WTC11 (cell line): ENCODE results near the gene APMAP. TPM values are rescaled to one million over a fixed set of nuclear protein-coding genes. Genes with fewer than 3 reads are reported as not detected.

ENCODE experiments used
- ATAC-seq: fragments of 200-7000 bp; cut with Tn5 transposase; 2 replicates; pipeline ENCODE4 v1.10.0; 2021; ENCODE audit warnings: mild to moderate bottlenecking, moderate library complexity
- CTCF ChIA-PET: fragments of 300-600 bp; sonication (Branson Sonifier 250); formaldehyde crosslinking; loops from one replicate; lab custom pipeline; 2021; ENCODE audit warnings: antibody characterized with exemption; lab: Charles Lee
- POLR2A ChIA-PET: fragments of 350-600 bp; sonication (Branson Sonifier 250); formaldehyde crosslinking; loops from one replicate; lab custom pipeline; 2021; ENCODE audit warnings: antibody characterized with exemption; lab: Charles Lee
- DNase-seq: peaks from one replicate; pipeline ENCODE4 v3.0.0; 2021; ENCODE audit warnings: low spot score
- H3K27ac Mint-ChIP-seq: 2 replicates; pipeline ENCODE4 v1.8.0; 2021; ENCODE audit warnings: mixed read lengths
- H3K27me3 Mint-ChIP-seq: 2 replicates; pipeline ENCODE4 v1.8.0; 2021; ENCODE audit warnings: low read depth, mild to moderate bottlenecking, moderate library complexity, mixed read lengths
- H3K36me3 Mint-ChIP-seq: 2 replicates; pipeline ENCODE4 v1.8.0; 2021; ENCODE audit warnings: mixed read lengths
- H3K4me1 Mint-ChIP-seq: 2 replicates; pipeline ENCODE4 v1.8.0; 2022; ENCODE audit warnings: mixed read lengths
- H3K4me3 Mint-ChIP-seq: 2 replicates; pipeline ENCODE4 v1.8.0; 2021; ENCODE audit warnings: mild to moderate bottlenecking, moderate library complexity, mixed read lengths
- H3K9me3 Mint-ChIP-seq: 2 replicates; pipeline ENCODE4 v1.8.0; 2021; ENCODE audit warnings: mixed read lengths
- CREB1 ChIP-seq: sonication (generic); formaldehyde crosslinking; IDR thresholded peaks from 2 replicates; pipeline ENCODE4 v1.8.0; 2023; ENCODE audit warnings: mild to moderate bottlenecking, missing genetic modification reagents
- ESRRA ChIP-seq: sonication (generic); formaldehyde crosslinking; IDR thresholded peaks from 2 replicates; pipeline ENCODE4 v1.8.1; 2022; ENCODE audit warnings: mild to moderate bottlenecking, missing genetic modification reagents, borderline replicate concordance
- ETV6 ChIP-seq: sonication (generic); formaldehyde crosslinking; IDR thresholded peaks from 2 replicates; pipeline ENCODE4 v1.8.1; 2022; ENCODE audit warnings: mild to moderate bottlenecking, missing genetic modification reagents
- FOXJ3 ChIP-seq: sonication (generic); formaldehyde crosslinking; IDR thresholded peaks from 2 replicates; pipeline ENCODE4 v1.9.0; 2021; ENCODE audit warnings: missing genetic modification reagents, mild to moderate bottlenecking, borderline replicate concordance
- FOXP1 ChIP-seq: sonication (generic); formaldehyde crosslinking; IDR thresholded peaks from 2 replicates; pipeline ENCODE4 v1.8.0; 2022; ENCODE audit warnings: missing genetic modification reagents, mild to moderate bottlenecking, moderate library complexity, borderline replicate concordance
- GTF2I ChIP-seq: fragments of 250-450 bp; sonication (Bioruptor Pico); conservative IDR thresholded peaks from 2 replicates; pipeline ENCODE4 v1.4.0; 2021; ENCODE audit warnings: mild to moderate bottlenecking
- KAT7 ChIP-seq: sonication (generic); formaldehyde crosslinking; IDR thresholded peaks from 2 replicates; pipeline ENCODE4 v1.8.1; 2023; ENCODE audit warnings: missing genetic modification reagents, mild to moderate bottlenecking, borderline replicate concordance
- NFATC4 ChIP-seq: fragments of 250-450 bp; sonication (Bioruptor Pico); IDR thresholded peaks from 2 replicates; pipeline ENCODE4 v1.9.0; 2021; ENCODE audit warnings: mild to moderate bottlenecking
- NR3C1 ChIP-seq: sonication (generic); formaldehyde crosslinking; conservative IDR thresholded peaks from 2 replicates; pipeline ENCODE4 v1.8.1; 2023; ENCODE audit warnings: low read depth, mild to moderate bottlenecking, missing genetic modification reagents
- ZBTB21 ChIP-seq: sonication (generic); formaldehyde crosslinking; IDR thresholded peaks from 2 replicates; pipeline ENCODE4 v1.8.1; 2023; ENCODE audit warnings: mild to moderate bottlenecking, missing genetic modification reagents, borderline replicate concordance
- ZNF219 ChIP-seq: sonication (generic); formaldehyde crosslinking; IDR thresholded peaks from 2 replicates; pipeline ENCODE4 v1.8.0; 2023; ENCODE audit warnings: missing genetic modification reagents, mild to moderate bottlenecking, borderline replicate concordance
- ZNF317 ChIP-seq: sonication (generic); formaldehyde crosslinking; IDR thresholded peaks from 2 replicates; pipeline ENCODE4 v1.8.1; 2023; ENCODE audit warnings: low read depth, mild to moderate bottlenecking, moderate library complexity, missing genetic modification reagents, borderline replicate concordance
- total RNA-seq: library from RNA; stranded (reverse); gene quantifications from 3 replicates; pipeline ENCODE4 v1.2.3, GENCODE V29; 2021
- TF ChIP-seq, protein P1 (sequence below): fragments of 250-450 bp; sonication (Bioruptor Pico); IDR thresholded peaks from 2 replicates; pipeline ENCODE4 v1.9.0; 2021; ENCODE audit warnings: mild to moderate bottlenecking
- TF ChIP-seq, protein P2 (sequence below): sonication (generic); formaldehyde crosslinking; IDR thresholded peaks from 2 replicates; pipeline ENCODE4 v1.8.1; 2022; ENCODE audit warnings: mild to moderate bottlenecking, missing genetic modification reagents, moderate library complexity, borderline replicate concordance
- TF ChIP-seq, protein P3 (sequence below): sonication (generic); formaldehyde crosslinking; IDR thresholded peaks from 2 replicates; pipeline ENCODE4 v1.8.0; 2023; ENCODE audit warnings: missing genetic modification reagents, mild to moderate bottlenecking, borderline replicate concordance
- TF ChIP-seq, protein P4 (sequence below): sonication (generic); formaldehyde crosslinking; IDR thresholded peaks from 2 replicates; pipeline ENCODE4 v1.8.1; 2022; ENCODE audit warnings: low read depth, missing genetic modification reagents, borderline replicate concordance
- TF ChIP-seq, protein P5 (sequence below): fragments of 250-450 bp; sonication (Bioruptor Pico); IDR thresholded peaks from 2 replicates; pipeline ENCODE4 v2.1.2; 2022; ENCODE audit warnings: mild to moderate bottlenecking, moderate library complexity
- TF ChIP-seq, protein P6 (sequence below): sonication (generic); formaldehyde crosslinking; IDR thresholded peaks from 2 replicates; pipeline ENCODE4 v1.8.0; 2023; ENCODE audit warnings: mild to moderate bottlenecking, missing genetic modification reagents

Gene APMAP
- total RNA-seq, 1 experiment from 2014 or later, result 55.3 TPM

DNA sequence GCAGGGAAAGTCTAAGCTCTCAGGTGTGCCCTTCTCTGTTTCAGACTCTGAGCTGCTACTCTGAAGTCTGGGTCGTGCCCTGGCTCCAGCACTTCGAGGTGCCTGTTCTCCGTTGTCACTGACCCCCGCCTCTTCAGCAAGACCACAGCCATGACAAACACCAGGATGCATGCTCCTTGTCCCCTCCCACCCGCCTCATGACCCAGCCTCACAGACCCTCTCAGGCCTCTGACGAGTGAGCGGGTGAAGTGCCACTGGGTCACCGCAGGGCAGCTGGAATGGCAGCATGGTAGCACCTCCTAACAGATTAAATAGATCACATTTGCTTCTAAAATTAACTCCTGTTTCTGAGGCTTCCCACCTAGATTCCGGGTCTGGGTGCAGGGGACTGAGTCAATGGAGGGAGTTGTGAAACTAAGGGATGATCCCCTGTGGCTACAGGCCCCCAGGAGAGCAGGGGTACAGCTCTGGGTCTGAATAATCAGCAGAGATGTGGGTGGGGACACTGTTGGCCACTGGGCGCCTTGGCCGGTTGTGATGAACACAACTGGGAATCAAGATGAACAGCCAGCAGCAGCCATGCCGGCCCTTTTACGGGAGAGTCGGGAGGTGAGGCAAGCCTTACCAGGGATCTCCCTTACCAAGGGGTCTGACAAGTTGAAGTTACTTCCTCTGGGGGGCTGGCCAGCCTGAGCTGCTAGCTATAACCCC lies 32.8 kb downstream of the APMAP start:
- DNase-seq (no peak), ATAC-seq (no peak)
- Mint-ChIP-seq H3K27ac (no peak overlapping the region), H3K4me1 (peaks cover 4% of the 10 kb centered on the region), H3K4me3 (no peak overlapping the region), H3K27me3 (no peaks in the 10 kb centered on the region), H3K36me3 (peaks cover 21% of the 10 kb centered on the region), H3K9me3 (no peaks in the 10 kb centered on the region)
- POLR2A ChIA-PET, result no interaction called here
- TF ChIP-seq FOXJ3 (CRISPR knock-in tag) (no peak), NR3C1 (no peak), ZNF317 (CRISPR knock-in tag) (no peak), ETV6 (CRISPR knock-in tag) (no peak), NFATC4 (CRISPR knock-in tag) (no peak), KAT7 (no peak)
- TF ChIP-seq, protein P1, sequence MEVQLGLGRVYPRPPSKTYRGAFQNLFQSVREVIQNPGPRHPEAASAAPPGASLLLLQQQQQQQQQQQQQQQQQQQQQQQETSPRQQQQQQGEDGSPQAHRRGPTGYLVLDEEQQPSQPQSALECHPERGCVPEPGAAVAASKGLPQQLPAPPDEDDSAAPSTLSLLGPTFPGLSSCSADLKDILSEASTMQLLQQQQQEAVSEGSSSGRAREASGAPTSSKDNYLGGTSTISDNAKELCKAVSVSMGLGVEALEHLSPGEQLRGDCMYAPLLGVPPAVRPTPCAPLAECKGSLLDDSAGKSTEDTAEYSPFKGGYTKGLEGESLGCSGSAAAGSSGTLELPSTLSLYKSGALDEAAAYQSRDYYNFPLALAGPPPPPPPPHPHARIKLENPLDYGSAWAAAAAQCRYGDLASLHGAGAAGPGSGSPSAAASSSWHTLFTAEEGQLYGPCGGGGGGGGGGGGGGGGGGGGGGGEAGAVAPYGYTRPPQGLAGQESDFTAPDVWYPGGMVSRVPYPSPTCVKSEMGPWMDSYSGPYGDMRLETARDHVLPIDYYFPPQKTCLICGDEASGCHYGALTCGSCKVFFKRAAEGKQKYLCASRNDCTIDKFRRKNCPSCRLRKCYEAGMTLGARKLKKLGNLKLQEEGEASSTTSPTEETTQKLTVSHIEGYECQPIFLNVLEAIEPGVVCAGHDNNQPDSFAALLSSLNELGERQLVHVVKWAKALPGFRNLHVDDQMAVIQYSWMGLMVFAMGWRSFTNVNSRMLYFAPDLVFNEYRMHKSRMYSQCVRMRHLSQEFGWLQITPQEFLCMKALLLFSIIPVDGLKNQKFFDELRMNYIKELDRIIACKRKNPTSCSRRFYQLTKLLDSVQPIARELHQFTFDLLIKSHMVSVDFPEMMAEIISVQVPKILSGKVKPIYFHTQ (CRISPR knock-in tag), result no peak
- TF ChIP-seq, protein P2, sequence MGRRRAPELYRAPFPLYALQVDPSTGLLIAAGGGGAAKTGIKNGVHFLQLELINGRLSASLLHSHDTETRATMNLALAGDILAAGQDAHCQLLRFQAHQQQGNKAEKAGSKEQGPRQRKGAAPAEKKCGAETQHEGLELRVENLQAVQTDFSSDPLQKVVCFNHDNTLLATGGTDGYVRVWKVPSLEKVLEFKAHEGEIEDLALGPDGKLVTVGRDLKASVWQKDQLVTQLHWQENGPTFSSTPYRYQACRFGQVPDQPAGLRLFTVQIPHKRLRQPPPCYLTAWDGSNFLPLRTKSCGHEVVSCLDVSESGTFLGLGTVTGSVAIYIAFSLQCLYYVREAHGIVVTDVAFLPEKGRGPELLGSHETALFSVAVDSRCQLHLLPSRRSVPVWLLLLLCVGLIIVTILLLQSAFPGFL (CRISPR knock-in tag), result no peak
- CTCF ChIA-PET, result no interaction called here

DNA sequence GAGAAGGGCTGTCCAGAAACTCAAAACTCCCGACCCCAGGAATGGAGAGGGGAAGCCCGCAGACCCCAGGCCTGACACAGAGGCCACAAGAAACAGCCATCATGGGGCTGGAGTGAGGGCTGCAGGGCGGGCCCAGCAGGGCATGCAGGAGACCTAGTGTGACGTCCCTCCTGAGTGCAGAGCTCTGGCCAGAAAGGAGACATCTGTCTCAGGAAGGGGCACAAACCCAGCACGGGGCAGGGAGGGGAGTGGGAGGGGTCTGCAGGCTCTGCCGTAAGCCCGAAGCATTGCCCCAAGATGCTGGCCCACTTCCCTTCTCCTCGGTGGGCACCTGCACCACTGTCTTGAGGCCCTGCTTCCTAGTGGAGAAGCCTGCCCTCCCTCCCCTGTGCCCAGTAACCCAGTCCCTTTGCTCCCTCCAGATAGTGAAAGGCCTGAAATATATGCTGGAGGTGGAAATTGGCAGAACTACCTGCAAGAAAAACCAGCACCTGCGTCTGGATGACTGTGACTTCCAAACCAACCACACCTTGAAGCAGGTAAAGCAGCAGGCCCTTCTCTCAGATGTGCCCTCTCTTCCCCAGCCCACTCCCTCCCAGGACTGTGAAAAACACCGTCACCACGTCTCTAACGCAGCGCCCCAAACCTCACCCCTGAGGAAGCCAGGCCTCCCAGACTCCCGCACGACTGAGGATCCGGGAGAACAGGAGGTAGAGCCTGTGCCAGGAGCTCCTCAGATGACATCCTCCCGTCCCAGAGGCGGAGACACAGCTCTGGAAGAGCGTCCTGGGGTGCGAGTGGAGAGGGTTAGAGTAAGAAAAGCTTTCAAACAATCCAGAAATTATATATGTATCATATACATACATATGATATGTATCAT lies 33.8 kb downstream of the APMAP start:
- CTCF ChIA-PET, result no interaction called here
- no peak overlapping the region for H3K4me3 Mint-ChIP-seq
- H3K27ac Mint-ChIP-seq, result no peak overlapping the region
- ATAC-seq (no peak), DNase-seq (no peak)
- H3K4me1 Mint-ChIP-seq, result peaks cover 12% of the 10 kb centered on the region
- POLR2A ChIA-PET, result no interaction called here
- H3K27me3 Mint-ChIP-seq, result no peaks in the 10 kb centered on the region
- H3K9me3 Mint-ChIP-seq, result no peaks in the 10 kb centered on the region
- no peak for TF ChIP-seq ESRRA (CRISPR knock-in tag)
- TF ChIP-seq, protein P3, sequence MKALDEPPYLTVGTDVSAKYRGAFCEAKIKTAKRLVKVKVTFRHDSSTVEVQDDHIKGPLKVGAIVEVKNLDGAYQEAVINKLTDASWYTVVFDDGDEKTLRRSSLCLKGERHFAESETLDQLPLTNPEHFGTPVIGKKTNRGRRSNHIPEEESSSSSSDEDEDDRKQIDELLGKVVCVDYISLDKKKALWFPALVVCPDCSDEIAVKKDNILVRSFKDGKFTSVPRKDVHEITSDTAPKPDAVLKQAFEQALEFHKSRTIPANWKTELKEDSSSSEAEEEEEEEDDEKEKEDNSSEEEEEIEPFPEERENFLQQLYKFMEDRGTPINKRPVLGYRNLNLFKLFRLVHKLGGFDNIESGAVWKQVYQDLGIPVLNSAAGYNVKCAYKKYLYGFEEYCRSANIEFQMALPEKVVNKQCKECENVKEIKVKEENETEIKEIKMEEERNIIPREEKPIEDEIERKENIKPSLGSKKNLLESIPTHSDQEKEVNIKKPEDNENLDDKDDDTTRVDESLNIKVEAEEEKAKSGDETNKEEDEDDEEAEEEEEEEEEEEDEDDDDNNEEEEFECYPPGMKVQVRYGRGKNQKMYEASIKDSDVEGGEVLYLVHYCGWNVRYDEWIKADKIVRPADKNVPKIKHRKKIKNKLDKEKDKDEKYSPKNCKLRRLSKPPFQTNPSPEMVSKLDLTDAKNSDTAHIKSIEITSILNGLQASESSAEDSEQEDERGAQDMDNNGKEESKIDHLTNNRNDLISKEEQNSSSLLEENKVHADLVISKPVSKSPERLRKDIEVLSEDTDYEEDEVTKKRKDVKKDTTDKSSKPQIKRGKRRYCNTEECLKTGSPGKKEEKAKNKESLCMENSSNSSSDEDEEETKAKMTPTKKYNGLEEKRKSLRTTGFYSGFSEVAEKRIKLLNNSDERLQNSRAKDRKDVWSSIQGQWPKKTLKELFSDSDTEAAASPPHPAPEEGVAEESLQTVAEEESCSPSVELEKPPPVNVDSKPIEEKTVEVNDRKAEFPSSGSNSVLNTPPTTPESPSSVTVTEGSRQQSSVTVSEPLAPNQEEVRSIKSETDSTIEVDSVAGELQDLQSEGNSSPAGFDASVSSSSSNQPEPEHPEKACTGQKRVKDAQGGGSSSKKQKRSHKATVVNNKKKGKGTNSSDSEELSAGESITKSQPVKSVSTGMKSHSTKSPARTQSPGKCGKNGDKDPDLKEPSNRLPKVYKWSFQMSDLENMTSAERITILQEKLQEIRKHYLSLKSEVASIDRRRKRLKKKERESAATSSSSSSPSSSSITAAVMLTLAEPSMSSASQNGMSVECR (CRISPR knock-in tag), result no peak
- no peak for TF ChIP-seq ZBTB21 (CRISPR knock-in tag)
- TF ChIP-seq, protein P4, sequence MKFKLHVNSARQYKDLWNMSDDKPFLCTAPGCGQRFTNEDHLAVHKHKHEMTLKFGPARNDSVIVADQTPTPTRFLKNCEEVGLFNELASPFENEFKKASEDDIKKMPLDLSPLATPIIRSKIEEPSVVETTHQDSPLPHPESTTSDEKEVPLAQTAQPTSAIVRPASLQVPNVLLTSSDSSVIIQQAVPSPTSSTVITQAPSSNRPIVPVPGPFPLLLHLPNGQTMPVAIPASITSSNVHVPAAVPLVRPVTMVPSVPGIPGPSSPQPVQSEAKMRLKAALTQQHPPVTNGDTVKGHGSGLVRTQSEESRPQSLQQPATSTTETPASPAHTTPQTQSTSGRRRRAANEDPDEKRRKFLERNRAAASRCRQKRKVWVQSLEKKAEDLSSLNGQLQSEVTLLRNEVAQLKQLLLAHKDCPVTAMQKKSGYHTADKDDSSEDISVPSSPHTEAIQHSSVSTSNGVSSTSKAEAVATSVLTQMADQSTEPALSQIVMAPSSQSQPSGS (CRISPR knock-in tag), result no peak
- TF ChIP-seq, protein P5, sequence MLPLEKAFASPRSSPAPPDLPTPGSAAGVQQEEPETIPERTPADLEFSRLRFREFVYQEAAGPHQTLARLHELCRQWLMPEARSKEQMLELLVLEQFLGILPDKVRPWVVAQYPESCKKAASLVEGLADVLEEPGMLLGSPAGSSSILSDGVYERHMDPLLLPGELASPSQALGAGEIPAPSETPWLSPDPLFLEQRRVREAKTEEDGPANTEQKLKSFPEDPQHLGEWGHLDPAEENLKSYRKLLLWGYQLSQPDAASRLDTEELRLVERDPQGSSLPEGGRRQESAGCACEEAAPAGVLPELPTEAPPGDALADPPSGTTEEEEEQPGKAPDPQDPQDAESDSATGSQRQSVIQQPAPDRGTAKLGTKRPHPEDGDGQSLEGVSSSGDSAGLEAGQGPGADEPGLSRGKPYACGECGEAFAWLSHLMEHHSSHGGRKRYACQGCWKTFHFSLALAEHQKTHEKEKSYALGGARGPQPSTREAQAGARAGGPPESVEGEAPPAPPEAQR (CRISPR knock-in tag), result no peak
- TF ChIP-seq, protein P6, sequence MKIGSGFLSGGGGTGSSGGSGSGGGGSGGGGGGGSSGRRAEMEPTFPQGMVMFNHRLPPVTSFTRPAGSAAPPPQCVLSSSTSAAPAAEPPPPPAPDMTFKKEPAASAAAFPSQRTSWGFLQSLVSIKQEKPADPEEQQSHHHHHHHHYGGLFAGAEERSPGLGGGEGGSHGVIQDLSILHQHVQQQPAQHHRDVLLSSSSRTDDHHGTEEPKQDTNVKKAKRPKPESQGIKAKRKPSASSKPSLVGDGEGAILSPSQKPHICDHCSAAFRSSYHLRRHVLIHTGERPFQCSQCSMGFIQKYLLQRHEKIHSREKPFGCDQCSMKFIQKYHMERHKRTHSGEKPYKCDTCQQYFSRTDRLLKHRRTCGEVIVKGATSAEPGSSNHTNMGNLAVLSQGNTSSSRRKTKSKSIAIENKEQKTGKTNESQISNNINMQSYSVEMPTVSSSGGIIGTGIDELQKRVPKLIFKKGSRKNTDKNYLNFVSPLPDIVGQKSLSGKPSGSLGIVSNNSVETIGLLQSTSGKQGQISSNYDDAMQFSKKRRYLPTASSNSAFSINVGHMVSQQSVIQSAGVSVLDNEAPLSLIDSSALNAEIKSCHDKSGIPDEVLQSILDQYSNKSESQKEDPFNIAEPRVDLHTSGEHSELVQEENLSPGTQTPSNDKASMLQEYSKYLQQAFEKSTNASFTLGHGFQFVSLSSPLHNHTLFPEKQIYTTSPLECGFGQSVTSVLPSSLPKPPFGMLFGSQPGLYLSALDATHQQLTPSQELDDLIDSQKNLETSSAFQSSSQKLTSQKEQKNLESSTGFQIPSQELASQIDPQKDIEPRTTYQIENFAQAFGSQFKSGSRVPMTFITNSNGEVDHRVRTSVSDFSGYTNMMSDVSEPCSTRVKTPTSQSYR (CRISPR knock-in tag), result no peak
- TF ChIP-seq FOXP1 (CRISPR knock-in tag), result no peak
- TF ChIP-seq ZNF219 (CRISPR knock-in tag), result no peak
- no peak for TF ChIP-seq CREB1 (CRISPR knock-in tag)
- no peak for TF ChIP-seq GTF2I
- H3K36me3 Mint-ChIP-seq, result peaks cover 18% of the 10 kb centered on the region
